Lung (tissue), 12 donors: Measurements from ENCODE around the gene MARS1. TPM values are rescaled to one million over a fixed set of nuclear protein-coding genes. Genes with fewer than 3 reads are reported as not detected.

ENCODE experiments used
- ATAC-seq: fragments of 200-7000 bp; cut with Tn5 transposase; one replicate; pipeline ENCODE4 v1.9.1; 2020; ENCODE audit warnings: moderate number of reproducible peaks; ENCODE audit not compliant: insufficient read depth, low FRiP score
- DNase-seq, 3 donors: peaks; one replicate each; pipeline ENCODE4 v3.0.0-alpha.2; 2013 to 2017
- H3K27ac ChIP-seq, 2 donors: one replicate each; pipeline ENCODE4 v1.5.1; 2013; ENCODE audit warnings: mild to moderate bottlenecking in 2 of 2, moderate library complexity in 2 of 2, control low read depth in 1 of 2, inconsistent platforms in 1 of 2, low read depth in 1 of 2, low read length in 1 of 2
- H3K27me3 ChIP-seq, 3 donors: one replicate each; pipeline ENCODE4 v1.5.1; 2013; ENCODE audit warnings: low read length in 2 of 3; ENCODE audit not compliant: control insufficient read depth in 3 of 3, insufficient read depth in 3 of 3
- H3K36me3 ChIP-seq, 4 donors: one replicate each; pipeline ENCODE4 v1.5.1; 2013; ENCODE audit warnings: low read length in 4 of 4, mild to moderate bottlenecking in 1 of 4, moderate library complexity in 1 of 4; ENCODE audit not compliant: control insufficient read depth in 4 of 4, insufficient read depth in 4 of 4
- H3K4me1 ChIP-seq, 5 donors: one replicate each; pipeline ENCODE4 v1.5.1; 2013; ENCODE audit warnings: low read length in 5 of 5, mild to moderate bottlenecking in 2 of 5, moderate library complexity in 1 of 5; ENCODE audit not compliant: control insufficient read depth in 5 of 5, insufficient read depth in 5 of 5
- H3K4me3 ChIP-seq: one replicate; pipeline ENCODE4 v1.5.1; 2013; ENCODE audit warnings: mild to moderate bottlenecking, control low read depth, moderate library complexity
- H3K9ac ChIP-seq, 2 donors: one replicate each; pipeline ENCODE4 v1.5.1; 2013; ENCODE audit warnings: low read length in 2 of 2, control low read depth in 1 of 2; ENCODE audit not compliant: insufficient read depth in 1 of 2
- H3K9me3 ChIP-seq, 4 donors: one replicate each; pipeline ENCODE4 v1.5.1; 2013; ENCODE audit warnings: low read length in 3 of 4, mild to moderate bottlenecking in 1 of 4, moderate library complexity in 1 of 4; ENCODE audit not compliant: control insufficient read depth in 4 of 4, insufficient read depth in 3 of 4
- WGBS, 2 donors: extraction: QIAGEN DNeasy Blood & Tissue Kit; methylation state at CpG; one replicate each; pipeline ENCODE4 v1.1.7; 2013; 5-methylcytosine and 5-hydroxymethylcytosine counted together
- polyA plus RNA-seq, 2 donors: library from polyadenylated mRNA; stranded (reverse); fragments of 200-250 nt; gene quantifications; one replicate each; pipeline ENCODE4 v1.2.1, GENCODE V29; 2013
- total RNA-seq, 2 donors: library from RNA; depleted of rRNA in 1 of 2; stranded (reverse); fragments of >200 nt in 1 of 2; gene quantifications; one replicate each; pipeline ENCODE4 v1.2.1, GENCODE V29; 2014 to 2021
- TF ChIP-seq, protein P1 (sequence below): IDR thresholded peaks from 2 replicates; pipeline ENCODE4 v1.5.1; 2012; ENCODE audit warnings: mild to moderate bottlenecking; ENCODE audit errors: control extremely low read depth, extremely low read depth
- donor health status: control.
- donor health status: control.
- donor health status: Bipolar disorder and iron deficiency.
- donor health status: healthy.
- donor health status: DM: yes; HTN: yes; CAD: no.

The MARS1 gene
- total and polyA plus RNA-seq, 4 donors, result 55.9 to 213 (median 125) TPM

DNA sequence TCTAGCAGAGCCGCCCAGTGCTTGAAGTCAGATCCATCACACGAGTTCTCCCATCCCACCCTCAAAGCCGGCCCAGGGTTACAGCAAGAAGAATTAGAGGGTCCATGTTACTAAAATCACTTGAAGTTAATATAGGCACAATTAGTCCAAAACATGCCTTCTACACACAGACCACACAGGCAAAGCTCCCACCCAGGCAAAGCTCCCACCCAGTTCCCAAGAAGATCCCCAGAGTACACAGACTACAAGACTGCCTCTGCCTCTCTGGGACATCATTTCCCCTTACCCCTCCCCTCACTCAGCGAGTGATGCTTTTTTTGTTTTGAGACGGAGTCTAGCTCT, 25.0 kb upstream of the MARS1 start:
- no peak overlapping the region for H3K27ac ChIP-seq
- no peak for DNase-seq
- H3K4me1 ChIP-seq, result peaks cover 0 to 15% (median 6%) of the 10 kb centered on the region in 5 donors
- peaks cover 0 to 10% (median 0%) of the 10 kb centered on the region in 3 donors for H3K27me3 ChIP-seq
- WGBS, 2 donors, result 25 to 28% methylated on average over 5 of the region's 5 CpGs
- no peak overlapping the region for H3K9ac ChIP-seq
- no peaks in the 10 kb centered on the region for H3K9me3 ChIP-seq
- no peak overlapping the region for H3K4me3 ChIP-seq
- TF ChIP-seq, protein P1, sequence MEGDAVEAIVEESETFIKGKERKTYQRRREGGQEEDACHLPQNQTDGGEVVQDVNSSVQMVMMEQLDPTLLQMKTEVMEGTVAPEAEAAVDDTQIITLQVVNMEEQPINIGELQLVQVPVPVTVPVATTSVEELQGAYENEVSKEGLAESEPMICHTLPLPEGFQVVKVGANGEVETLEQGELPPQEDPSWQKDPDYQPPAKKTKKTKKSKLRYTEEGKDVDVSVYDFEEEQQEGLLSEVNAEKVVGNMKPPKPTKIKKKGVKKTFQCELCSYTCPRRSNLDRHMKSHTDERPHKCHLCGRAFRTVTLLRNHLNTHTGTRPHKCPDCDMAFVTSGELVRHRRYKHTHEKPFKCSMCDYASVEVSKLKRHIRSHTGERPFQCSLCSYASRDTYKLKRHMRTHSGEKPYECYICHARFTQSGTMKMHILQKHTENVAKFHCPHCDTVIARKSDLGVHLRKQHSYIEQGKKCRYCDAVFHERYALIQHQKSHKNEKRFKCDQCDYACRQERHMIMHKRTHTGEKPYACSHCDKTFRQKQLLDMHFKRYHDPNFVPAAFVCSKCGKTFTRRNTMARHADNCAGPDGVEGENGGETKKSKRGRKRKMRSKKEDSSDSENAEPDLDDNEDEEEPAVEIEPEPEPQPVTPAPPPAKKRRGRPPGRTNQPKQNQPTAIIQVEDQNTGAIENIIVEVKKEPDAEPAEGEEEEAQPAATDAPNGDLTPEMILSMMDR, result no peak
- H3K36me3 ChIP-seq, result peaks cover 0 to 24% (median 11%) of the 10 kb centered on the region in 4 donors
- ATAC-seq, result no peak

DNA sequence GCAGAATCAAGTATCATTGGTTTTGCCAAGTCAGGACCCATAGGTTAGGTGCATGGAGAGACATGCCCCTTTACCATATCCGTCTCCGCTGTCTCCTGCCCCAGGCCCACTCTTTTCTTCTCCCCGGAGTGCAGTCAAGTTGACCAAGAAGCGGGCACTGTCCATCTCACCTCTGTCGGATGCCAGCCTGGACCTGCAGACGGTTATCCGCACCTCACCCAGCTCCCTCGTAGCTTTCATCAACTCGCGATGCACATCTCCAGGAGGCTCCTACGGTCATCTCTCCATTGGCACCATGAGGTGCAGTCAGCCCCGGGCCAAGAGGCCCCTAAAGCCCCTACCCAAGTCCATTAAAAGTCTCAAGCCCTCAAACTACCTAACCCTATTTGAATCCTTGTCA, 23.3 kb upstream of the MARS1 start:
- TF ChIP-seq, protein P1, result no peak
- no peak for ATAC-seq
- no peak overlapping the region for H3K9ac ChIP-seq
- H3K27me3 ChIP-seq, result peaks cover 0 to 10% (median 0%) of the 10 kb centered on the region in 3 donors
- DNase-seq, result no peak
- H3K9me3 ChIP-seq, result no peaks in the 10 kb centered on the region
- H3K4me1 ChIP-seq, result peaks cover 0 to 8% (median 4%) of the 10 kb centered on the region in 5 donors
- 93 to 94% methylated on average over 12 of the region's 12 CpGs for WGBS, 2 donors
- no peak overlapping the region for H3K4me3 ChIP-seq
- H3K27ac ChIP-seq, result no peak overlapping the region
- H3K36me3 ChIP-seq, result peaks cover 0 to 32% (median 14%) of the 10 kb centered on the region in 4 donors

DNA sequence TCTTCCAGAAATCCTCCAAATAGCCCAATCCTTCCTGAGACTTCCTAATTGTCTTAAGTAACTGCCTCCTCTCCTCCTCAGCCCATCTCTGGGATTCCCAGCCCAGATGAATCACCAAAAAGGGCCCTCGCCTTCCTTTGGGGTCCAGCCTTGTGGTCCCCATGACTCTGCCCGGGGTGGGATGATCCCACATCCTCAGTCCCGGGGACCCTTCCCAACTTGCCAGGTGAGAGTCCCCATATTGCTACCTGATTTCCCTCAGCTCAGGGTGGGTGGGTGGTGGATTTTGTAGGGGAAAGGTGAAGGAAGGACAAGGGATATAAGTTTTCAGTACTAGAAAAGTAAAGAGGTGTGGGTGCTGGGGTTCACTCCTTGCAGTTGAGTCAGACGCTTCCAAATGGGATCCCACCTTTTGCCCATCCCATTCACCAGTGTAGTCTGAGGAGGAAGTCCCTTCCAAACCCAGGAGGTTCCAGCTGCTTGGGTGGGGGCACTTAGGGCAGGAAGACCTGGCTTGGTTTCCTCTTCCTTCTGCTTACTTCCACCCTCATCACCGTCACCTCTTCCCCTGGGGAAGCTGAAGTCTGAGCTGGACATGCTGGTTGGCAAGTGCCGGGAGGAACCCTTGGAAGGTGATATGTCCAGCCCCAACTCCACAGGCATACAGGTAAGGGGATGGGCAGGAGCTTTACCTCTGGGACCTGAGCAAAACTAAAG, 22.7 kb upstream of the MARS1 start:
- DNase-seq (no peak), ATAC-seq (no peak)
- WGBS, 2 donors, result 79 to 80% methylated on average over 6 of the region's 6 CpGs
- H3K9ac ChIP-seq, result no peak overlapping the region
- peaks cover 0 to 10% (median 0%) of the 10 kb centered on the region in 3 donors for H3K27me3 ChIP-seq
- H3K4me1 ChIP-seq, result peaks cover 0 to 8% (median 4%) of the 10 kb centered on the region in 5 donors
- no peak overlapping the region for H3K4me3 ChIP-seq
- peaks cover 0 to 35% (median 16%) of the 10 kb centered on the region in 4 donors for H3K36me3 ChIP-seq
- H3K9me3 ChIP-seq, result no peaks in the 10 kb centered on the region
- no peak overlapping the region for H3K27ac ChIP-seq
- TF ChIP-seq, protein P1, result no peak
